Measurements from ENCODE around the gene FAM229B. TPM values are rescaled to one million over a fixed set of nuclear protein-coding genes. Genes with fewer than 3 reads are reported as not detected.
"Not testable (repeated sequence)": the region's sequence is repeated elsewhere in the genome, so short reads cannot be mapped to it uniquely, and the experiment has no call there.

FAM229B gene
- total and polyA plus RNA-seq, 2 of the 8 experiments (the other 6 are each of a cell fraction or from before 2014, with no cell fraction given), result 10.0 to 10.4 TPM

GRCh38 chr6:112106026-112106425 lies 18.6 kb downstream of the FAM229B start:
- H3K14ac ChIP-seq (ENCODE audit: insufficient read length); H4K20me1 ChIP-seq (replicated peaks in 1 of 2; ENCODE audit: control insufficient read depth in 1 of 2, insufficient read depth in 2 of 2, low read length in 2 of 2); H2BK15ac ChIP-seq (ENCODE audit: low read length); H3K56ac ChIP-seq (replicated peaks; ENCODE audit: insufficient read length, low read depth, low read length); DNase-seq (ENCODE audit: low read depth in 1 of 2, low spot score in 2 of 2); H3K4me3 ChIP-seq (ENCODE audit: extremely low read depth in 1 of 4, insufficient read depth in 2 of 4, low read depth in 3 of 4, low read length in 4 of 4); H2BK12ac ChIP-seq (ENCODE audit: low read depth, low read length); H2AK5ac ChIP-seq (ENCODE audit: low read depth, low read length); H4K5ac ChIP-seq (ENCODE audit: insufficient read length, low read depth, low read length); H3K23ac ChIP-seq (ENCODE audit: insufficient read length); H2BK20ac ChIP-seq (ENCODE audit: low read length); H2AFZ ChIP-seq (ENCODE audit: low read length); H3K79me1 ChIP-seq (ENCODE audit: low read depth, low read length); H3K4me1 ChIP-seq (replicated peaks in 1 of 4; ENCODE audit: control insufficient read depth in 3 of 4, insufficient read depth in 4 of 4, low read length in 3 of 4); H4K8ac ChIP-seq (ENCODE audit: extremely low read depth, insufficient read depth, low read length); H3K27ac ChIP-seq (ENCODE audit: low read depth, low read length); FAIRE-seq; H3K4ac ChIP-seq (replicated peaks; ENCODE audit: insufficient read length, low read depth, low read length); H3K23me2 ChIP-seq (ENCODE audit: low read depth, low read length); H3K36me3 ChIP-seq (ENCODE audit: control insufficient read depth in 2 of 4, insufficient read depth in 4 of 4, low read length in 3 of 4); H2BK5ac ChIP-seq (ENCODE audit: low read depth, low read length); H3K18ac ChIP-seq (ENCODE audit: extremely low read depth, low read length); H3K27me3 ChIP-seq (replicated peaks in 1 of 4; ENCODE audit: control insufficient read depth in 3 of 4, extremely low read depth in 1 of 4, insufficient read depth in 3 of 4, low read length in 3 of 4); H3K4me2 ChIP-seq (ENCODE audit: insufficient read depth in 1 of 2, low read depth in 2 of 2, low read length in 2 of 2); H2BK120ac ChIP-seq (replicated peaks; ENCODE audit: low read depth, low read length); H3K79me2 ChIP-seq (ENCODE audit: control insufficient read depth in 1 of 2, insufficient read depth in 2 of 2, low read length in 2 of 2); H3K9ac ChIP-seq (replicated peaks in 1 of 4; ENCODE audit: extremely low read depth in 1 of 4, low read depth in 3 of 4, low read length in 3 of 4); H4K91ac ChIP-seq (replicated peaks; ENCODE audit: insufficient read length, low read length); H3K9me3 ChIP-seq (ENCODE audit: insufficient read depth in 2 of 2, low read depth in 1 of 2, low read length in 1 of 2): not testable (repeated sequence)
- ChIA-PET CTCF (ENCODE audit: partially characterized antibody) (interaction anchor here (0.6 to 1.1 kb wide), 2 partner anchors 19 kb away, joined by 3 to 4 read pairs; no protein-coding TSS in a partner anchor), POLR2A (ENCODE audit: partially characterized antibody) (interaction anchor here (1.6 kb wide), 1 partner anchor 19 kb away, joined by 4 read pairs; the partner anchor contains the start of genes FAM229B and TUBE1)
- 96% methylated on average over 2 of the region's 2 CpGs; no CpG with 5 or more reads in 1 of the 2 experiments for WGBS, 2 experiments (ENCODE audit: extremely low coverage in 1 of 2, insufficient coverage in 1 of 2, insufficient read length in 1 of 2, insufficient replicate concordance in 2 of 2, low coverage in 1 of 2, low lambda C conversion rate in 2 of 2, missing lambda C conversion rate in 1 of 2)

All from H1 (cell line).